Ovary (tissue), 9 donors: ENCODE measurements around the gene WAS. TPM values are rescaled to one million over a fixed set of nuclear protein-coding genes. Genes with fewer than 3 reads are reported as not detected.

Experiments used
- DNase-seq, 5 donors: peaks; one replicate each; pipeline ENCODE4 v3.0.0-alpha.2; 2019 to 2020
- H3K27ac ChIP-seq, 2 donors: fragments of 200-600 bp; one replicate each; pipeline versions ENCODE4 v1.5.1 to v1.8.0; 2019 to 2022
- H3K27me3 ChIP-seq: fragments of 200-600 bp; one replicate; pipeline ENCODE4 v1.8.0; 2022
- H3K36me3 ChIP-seq: fragments of 200-600 bp; sonication (generic); one replicate; pipeline ENCODE4 v1.5.1; 2019
- H3K4me1 ChIP-seq: one replicate; pipeline ENCODE4 v1.8.1; 2013; ENCODE audit warnings: mild to moderate bottlenecking, moderate library complexity; ENCODE audit not compliant: insufficient read depth
- H3K4me3 ChIP-seq: fragments of 200-600 bp; sonication (generic); one replicate; pipeline ENCODE4 v1.5.1; 2017
- H3K9me3 ChIP-seq, 2 donors: fragments of 200-600 bp in 1 of 2; sonication (generic) in 1 of 2; one replicate each; pipeline versions ENCODE4 v1.5.1 to v1.8.1; 2013 to 2019; ENCODE audit warnings: mild to moderate bottlenecking in 1 of 2, moderate library complexity in 1 of 2
- CTCF ChIP-seq, 3 donors: fragments of 450-650 bp in 2 of 3; fragments of 200-600 bp in 1 of 3; IDR thresholded peaks; one replicate each; pipeline versions ENCODE4 v1.5.1 to v1.8.0; 2016 to 2022; ENCODE audit warnings: antibody characterized with exemption in 3 of 3, mild to moderate bottlenecking in 1 of 3
- EP300 ChIP-seq: sonication (generic); formaldehyde crosslinking; IDR thresholded peaks from one replicate; pipeline ENCODE4 v1.6.1; 2017; ENCODE audit warnings: antibody characterized with exemption
- POLR2A ChIP-seq: fragments of 450-650 bp; IDR thresholded peaks from one replicate; pipeline ENCODE4 v1.6.1; 2017; ENCODE audit warnings: antibody characterized with exemption, mild to moderate bottlenecking, moderate library complexity
- WGBS, 3 donors: extraction: QIAGEN DNeasy Blood & Tissue Kit in 1 of 3; methylation state at CpG; one replicate each; pipeline versions ENCODE4 v1.1.5 to v1.1.7; 2013 to 2017; 5-methylcytosine and 5-hydroxymethylcytosine counted together
- intact Hi-C, 4 donors: fragments of 100-400 bp; cut with DNase I; formaldehyde crosslinking; loops; one replicate each; pipeline versions ENCODE4 v1.11.0 to v1.15.1; 2022 to 2023
- polyA plus RNA-seq, 2 donors: library from polyadenylated mRNA; stranded (reverse); fragments of 200-250 nt in 1 of 2; fragments of 350-450 nt in 1 of 2; fragmentation: Illumina TruSeq in 1 of 2; extraction: RNeasy Lipid Tissue Mini Kit (QIAGEN cat#74804) in 1 of 2; gene quantifications; one replicate each; pipeline ENCODE4 v1.2.3, GENCODE V29; 2013 to 2014
- total RNA-seq, 7 donors: library from RNA; depleted of rRNA in 2 of 7; stranded (reverse); fragments of >200 nt in 2 of 7; fragmentation: NEBNext Ultra II Directional in 3 of 7; extraction: Animal tissue kit (Norgen Biotek cat#: 25700) in 3 of 7; gene quantifications; one replicate each; pipeline versions ENCODE4 v1.1.0 to v1.2.4, GENCODE V29; 2016 to 2023
- donor health status: DM: no; HTN: no; CAD: no; lungs with moderate emphysema.
- donor health status: DM: no; HTN: no; CAD: no.
- donor health status: Bipolar disorder and iron deficiency.
- donor health status: DM: yes; HTN: yes; CAD: no.
- donor health status: DM: no; HTN: no; CAD: no.
- donor health status: DM: yes; HTN: yes; CAD: no.

WAS gene
- total and polyA plus RNA-seq, 9 donors, result 0.95 to 7.7 (median 3.1) TPM

- H3K27ac ChIP-seq, result no peak overlapping the region
- WGBS, 3 donors, result 84 to 91% (median 88%) methylated on average over 7 of the region's 7 CpGs
- TF ChIP-seq EP300, result no peak
- TF ChIP-seq CTCF (IDR thresholded peaks at IDR 0.05), result no peak
- TF ChIP-seq POLR2A, result no peak
Measured at GRCh38 chrX:48709522-48710112, 26.0 kb downstream of the WAS start.

DNA sequence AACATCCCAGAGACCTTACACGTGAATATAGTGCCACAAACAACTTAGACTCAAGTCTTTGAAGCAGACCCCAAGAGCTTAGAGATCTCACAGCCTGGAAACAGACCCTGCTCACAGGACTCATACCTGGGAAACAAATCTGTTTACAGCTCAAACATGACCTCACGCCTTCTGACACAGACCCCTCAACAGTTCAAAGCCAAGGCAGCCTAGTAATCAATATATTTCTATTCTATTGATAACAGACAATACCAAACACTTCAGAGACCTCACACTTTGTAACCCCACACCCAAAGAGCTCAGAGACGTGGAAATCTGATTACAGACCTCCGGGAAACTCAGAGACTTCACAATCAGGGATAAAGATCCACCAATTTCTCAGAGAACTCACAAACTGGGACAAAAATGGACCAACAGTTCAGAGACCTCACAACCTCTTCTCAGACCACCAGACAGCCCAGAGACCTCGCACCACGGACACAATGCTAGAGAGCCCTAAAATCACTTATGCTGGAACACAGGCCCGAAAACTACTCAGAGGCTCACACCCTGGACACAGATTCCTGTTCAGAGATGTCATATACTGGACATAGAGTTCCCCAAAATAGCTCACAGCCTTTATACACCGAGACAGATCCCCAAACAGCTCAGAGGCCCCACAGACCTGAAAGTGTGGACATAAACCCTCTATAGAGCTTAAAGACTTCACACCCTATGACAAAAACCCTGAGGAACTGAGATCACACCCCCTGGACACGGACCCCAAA, 27.7 kb downstream of the WAS start:
- no peak overlapping the region for H3K4me3 ChIP-seq
- H3K9me3 ChIP-seq, result no peaks in the 10 kb centered on the region
- H3K4me1 ChIP-seq, result no peaks in the 10 kb centered on the region
- TF ChIP-seq POLR2A (no peak), EP300 (no peak), CTCF (IDR thresholded peaks at IDR 0.05) (no peak)
- H3K27ac ChIP-seq, result no peak overlapping the region
- no peak for DNase-seq
- no peaks in the 10 kb centered on the region for H3K27me3 ChIP-seq
- intact Hi-C loops, result no loop called here
- WGBS, 3 donors, result 68 to 76% (median 72%) methylated on average over 9 of the region's 9 CpGs
- H3K36me3 ChIP-seq, result no peaks in the 10 kb centered on the region

More at GRCh38 chrX:48709522-48710112, 26.0 kb downstream of the WAS start:
- intact Hi-C loops, result no loop called here
- Histone ChIP-seq H3K4me3 (no peak overlapping the region), H3K27me3 (no peaks in the 10 kb centered on the region), H3K36me3 (no peaks in the 10 kb centered on the region), H3K9me3 (no peaks in the 10 kb centered on the region), H3K4me1 (no peaks in the 10 kb centered on the region)
- DNase-seq, result no peak

DNA sequence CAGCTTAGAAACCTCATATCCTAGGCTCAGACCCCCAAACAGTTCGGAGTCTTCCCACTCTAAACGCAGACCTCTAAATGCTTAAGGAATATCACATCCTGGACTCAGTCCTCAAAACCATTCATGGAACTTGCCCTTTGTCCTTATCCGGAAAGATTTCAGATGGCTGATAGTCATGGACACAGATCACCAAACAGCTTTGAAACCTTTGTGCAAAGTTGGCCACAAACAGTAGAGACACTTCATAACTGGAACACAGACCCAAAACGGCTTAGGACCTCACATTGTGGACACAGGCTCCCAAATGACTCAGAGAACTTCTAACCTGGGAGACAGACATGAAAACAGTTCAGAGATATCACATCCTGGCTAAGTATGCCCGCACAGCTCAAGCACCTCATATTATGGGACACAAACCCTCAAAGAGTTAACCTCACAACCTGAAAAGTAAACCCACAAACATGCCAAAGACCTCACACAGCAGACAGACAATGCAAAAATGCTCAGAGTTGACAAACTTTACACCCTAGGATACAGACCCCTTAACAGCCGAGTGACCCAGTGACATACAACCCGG, 28.4 kb downstream of the WAS start:
- H3K27me3 ChIP-seq, result no peaks in the 10 kb centered on the region
- no peak overlapping the region for H3K4me3 ChIP-seq
- H3K36me3 ChIP-seq, result no peaks in the 10 kb centered on the region
- H3K9me3 ChIP-seq, result no peaks in the 10 kb centered on the region
- no peaks in the 10 kb centered on the region for H3K4me1 ChIP-seq
- no peak for TF ChIP-seq CTCF (IDR thresholded peaks at IDR 0.05)
- TF ChIP-seq EP300, result no peak
- no peak for TF ChIP-seq POLR2A
- 72 to 74% (median 73%) methylated on average over 6 to 7 of the region's 7 CpGs for WGBS, 3 donors
- intact Hi-C loops, result no loop called here
- DNase-seq, result no peak
- no peak overlapping the region for H3K27ac ChIP-seq

DNA sequence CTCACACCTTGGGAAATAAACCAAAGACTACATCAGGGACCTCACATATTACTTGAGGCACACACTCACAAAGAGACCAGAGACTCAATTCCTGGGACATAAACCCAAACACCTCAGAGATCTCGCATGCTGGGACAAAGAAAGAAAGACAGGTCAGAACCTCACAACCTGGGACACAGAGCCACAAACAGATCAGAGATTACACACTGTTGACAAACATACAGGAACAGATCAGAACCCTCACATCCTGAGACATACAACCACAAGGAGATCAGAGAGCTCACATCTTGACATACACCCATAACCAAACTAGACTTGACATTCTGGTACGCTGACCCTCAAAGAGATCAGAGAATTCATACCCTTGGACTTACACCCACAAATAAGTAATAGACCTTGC, 30.2 kb downstream of the WAS start:
- WGBS, 3 donors, result 79 to 89% (median 84%) methylated on average over 2 of the region's 2 CpGs
- TF ChIP-seq CTCF (IDR thresholded peaks at IDR 0.05), result no peak
- Histone ChIP-seq H3K4me3 (no peak overlapping the region), H3K36me3 (no peaks in the 10 kb centered on the region), H3K9me3 (no peaks in the 10 kb centered on the region), H3K4me1 (no peaks in the 10 kb centered on the region), H3K27ac (no peak overlapping the region), H3K27me3 (no peaks in the 10 kb centered on the region)
- no peak for DNase-seq
- intact Hi-C loops, result no loop called here
